ENCODE results near the gene RAG2. TPM values are rescaled to one million over a fixed set of nuclear protein-coding genes. Genes with fewer than 3 reads are reported as not detected.

RAG2 gene
- total and polyA plus RNA-seq, 10 of the 15 experiments (the other 5 are each of a cell fraction or from before 2014, with no cell fraction given): not detected

DNA sequence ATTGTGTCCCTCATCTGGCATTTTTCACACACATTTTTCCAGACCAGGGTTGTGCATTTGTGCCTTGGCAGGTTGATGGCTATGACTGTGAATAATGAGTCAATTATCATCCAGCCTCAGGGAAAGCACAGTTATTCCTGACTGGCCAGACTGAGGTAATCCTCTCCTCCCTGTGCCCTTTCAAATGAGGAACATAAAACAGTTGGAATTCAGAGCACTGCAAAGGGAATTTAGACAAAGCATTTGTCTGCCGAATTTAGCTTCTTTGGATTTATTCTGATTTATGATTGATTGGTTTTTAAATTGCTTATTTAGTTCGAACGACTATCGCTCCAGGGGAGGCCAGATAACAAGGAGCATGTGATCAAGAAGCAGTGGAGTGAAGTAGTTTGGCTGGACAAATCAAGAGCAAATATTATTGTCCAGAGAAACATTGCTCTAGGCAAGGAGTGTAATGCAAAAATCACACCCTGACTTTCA lies 30.8 kb upstream of the RAG2 start:
- Histone ChIP-seq H4K20me1 (ENCODE audit: control insufficient read depth, insufficient read depth) (no peaks in the 10 kb centered on the region), H3K9ac (ENCODE audit: control insufficient read depth, insufficient read depth, low read length) (no peak overlapping the region), H2AFZ (ENCODE audit: control insufficient read depth, low read depth, low read length) (no peak overlapping the region), H3K27me3 (replicated peaks in 1 of 2; ENCODE audit: control insufficient read depth in 2 of 2, insufficient read depth in 2 of 2, low read length in 1 of 2) (no peaks in the 10 kb centered on the region), H3K4me3 (no peak overlapping the region), H3K79me2 (ENCODE audit: control insufficient read depth, insufficient read depth, low read length) (no peaks in the 10 kb centered on the region), H3K9me3 (replicated peaks; ENCODE audit: control insufficient read depth, insufficient read depth, low read length) (no peaks in the 10 kb centered on the region), H3K27ac (ENCODE audit: control insufficient read depth, insufficient read depth) (no peak overlapping the region), H3K4me2 (ENCODE audit: control insufficient read depth, insufficient read depth) (no peak overlapping the region), H3K4me1 (ENCODE audit: control insufficient read depth, insufficient read depth, low read length) (no peaks in the 10 kb centered on the region), H3K36me3 (ENCODE audit: control insufficient read depth in 2 of 2, insufficient read depth in 2 of 2, low read length in 1 of 2) (no peaks in the 10 kb centered on the region)
- in situ Hi-C loops (cut with MboI) (no loop called here), intact Hi-C loops (cut with micrococcal nuclease; ENCODE audit: unreplicated experiment) (no loop called here)
- ChIA-PET CTCF (interaction anchor here (1.3 kb wide), 1 partner anchor 65 kb away, joined by 3 read pairs; no protein-coding TSS in a partner anchor), RAD21 (ENCODE audit: unreplicated experiment) (no interaction called here), SMC1A (ENCODE audit: uncharacterized antibody, unreplicated experiment) (interaction anchor here (0.8 kb wide), 1 partner anchor 11 kb away, joined by 3 read pairs; no protein-coding TSS in a partner anchor), POLR2A (no interaction called here)
- WGBS (ENCODE audit: insufficient coverage, insufficient replicate concordance, low lambda C conversion rate, missing lambda C conversion rate): 68% methylated on average over 4 of the region's 4 CpGs
- TF ChIP-seq, protein P1, sequence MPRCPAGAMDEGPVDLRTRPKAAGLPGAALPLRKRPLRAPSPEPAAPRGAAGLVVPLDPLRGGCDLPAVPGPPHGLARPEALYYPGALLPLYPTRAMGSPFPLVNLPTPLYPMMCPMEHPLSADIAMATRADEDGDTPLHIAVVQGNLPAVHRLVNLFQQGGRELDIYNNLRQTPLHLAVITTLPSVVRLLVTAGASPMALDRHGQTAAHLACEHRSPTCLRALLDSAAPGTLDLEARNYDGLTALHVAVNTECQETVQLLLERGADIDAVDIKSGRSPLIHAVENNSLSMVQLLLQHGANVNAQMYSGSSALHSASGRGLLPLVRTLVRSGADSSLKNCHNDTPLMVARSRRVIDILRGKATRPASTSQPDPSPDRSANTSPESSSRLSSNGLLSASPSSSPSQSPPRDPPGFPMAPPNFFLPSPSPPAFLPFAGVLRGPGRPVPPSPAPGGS (IDR thresholded peaks at IDR 0.05; ENCODE audit: borderline replicate concordance, insufficient read depth, low read depth, low read length, poor library complexity, severe bottlenecking): no peak
- TF ChIP-seq ZNF24 (IDR thresholded peaks at IDR 0.05) (no peak), ATF7 (IDR thresholded peaks at IDR 0.05; ENCODE audit: low read depth) (no peak)
- no peak for DNase-seq (ENCODE audit: low read depth, low spot score)
- no TSS peak for BruUV-seq (replicated peaks)
- no peak for ATAC-seq
- no peak for FAIRE-seq

DNA sequence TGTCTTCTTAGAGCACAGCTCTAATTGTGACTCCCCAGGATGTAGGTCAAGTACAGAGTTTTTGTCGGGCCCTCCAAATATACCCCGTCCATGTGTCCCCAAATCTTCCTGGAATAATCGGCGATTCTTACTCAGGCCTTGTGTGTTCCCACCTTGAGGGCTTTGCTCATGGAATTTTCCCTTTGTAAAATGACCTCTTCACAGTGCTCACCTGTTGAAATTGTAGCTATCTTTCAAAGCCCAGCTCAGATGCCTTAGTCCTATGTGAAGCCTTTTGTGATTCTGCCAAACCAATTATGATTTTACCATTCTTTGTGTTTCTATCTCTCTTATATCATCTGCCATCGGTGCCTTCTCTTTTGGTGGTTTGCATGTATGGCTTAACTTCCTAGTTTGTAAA lies 30.1 kb upstream of the RAG2 start:
- CTCF ChIA-PET: interaction anchor here (0.6 to 1.3 kb wide), 2 partner anchors 64 to 1889 kb away, joined by 3 read pairs; no protein-coding TSS in a partner anchor
- no peak for TF ChIP-seq DPF2 (IDR thresholded peaks at IDR 0.05)
- no peak for TF ChIP-seq TARDBP (IDR thresholded peaks at IDR 0.05; ENCODE audit: borderline replicate concordance)
- TF ChIP-seq, protein P2, sequence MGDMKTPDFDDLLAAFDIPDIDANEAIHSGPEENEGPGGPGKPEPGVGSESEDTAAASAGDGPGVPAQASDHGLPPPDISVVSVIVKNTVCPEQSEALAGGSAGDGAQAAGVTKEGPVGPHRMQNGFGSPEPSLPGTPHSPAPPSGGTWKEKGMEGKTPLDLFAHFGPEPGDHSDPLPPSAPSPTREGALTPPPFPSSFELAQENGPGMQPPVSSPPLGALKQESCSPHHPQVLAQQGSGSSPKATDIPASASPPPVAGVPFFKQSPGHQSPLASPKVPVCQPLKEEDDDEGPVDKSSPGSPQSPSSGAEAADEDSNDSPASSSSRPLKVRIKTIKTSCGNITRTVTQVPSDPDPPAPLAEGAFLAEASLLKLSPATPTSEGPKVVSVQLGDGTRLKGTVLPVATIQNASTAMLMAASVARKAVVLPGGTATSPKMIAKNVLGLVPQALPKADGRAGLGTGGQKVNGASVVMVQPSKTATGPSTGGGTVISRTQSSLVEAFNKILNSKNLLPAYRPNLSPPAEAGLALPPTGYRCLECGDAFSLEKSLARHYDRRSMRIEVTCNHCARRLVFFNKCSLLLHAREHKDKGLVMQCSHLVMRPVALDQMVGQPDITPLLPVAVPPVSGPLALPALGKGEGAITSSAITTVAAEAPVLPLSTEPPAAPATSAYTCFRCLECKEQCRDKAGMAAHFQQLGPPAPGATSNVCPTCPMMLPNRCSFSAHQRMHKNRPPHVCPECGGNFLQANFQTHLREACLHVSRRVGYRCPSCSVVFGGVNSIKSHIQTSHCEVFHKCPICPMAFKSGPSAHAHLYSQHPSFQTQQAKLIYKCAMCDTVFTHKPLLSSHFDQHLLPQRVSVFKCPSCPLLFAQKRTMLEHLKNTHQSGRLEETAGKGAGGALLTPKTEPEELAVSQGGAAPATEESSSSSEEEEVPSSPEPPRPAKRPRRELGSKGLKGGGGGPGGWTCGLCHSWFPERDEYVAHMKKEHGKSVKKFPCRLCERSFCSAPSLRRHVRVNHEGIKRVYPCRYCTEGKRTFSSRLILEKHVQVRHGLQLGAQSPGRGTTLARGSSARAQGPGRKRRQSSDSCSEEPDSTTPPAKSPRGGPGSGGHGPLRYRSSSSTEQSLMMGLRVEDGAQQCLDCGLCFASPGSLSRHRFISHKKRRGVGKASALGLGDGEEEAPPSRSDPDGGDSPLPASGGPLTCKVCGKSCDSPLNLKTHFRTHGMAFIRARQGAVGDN (IDR thresholded peaks at IDR 0.05): no peak

More for the DNA sequence above, 30.1 kb upstream of the RAG2 start:
- no peak overlapping the region for H3K4me3 ChIP-seq
- BruUV-seq (replicated peaks): no TSS peak
- ATAC-seq: no peak
- intact Hi-C loops (cut with micrococcal nuclease; ENCODE audit: unreplicated experiment): no loop called here
- 39% methylated on average over 5 of the region's 5 CpGs for WGBS (ENCODE audit: insufficient coverage, insufficient replicate concordance, low lambda C conversion rate, missing lambda C conversion rate)
- no peak overlapping the region for H3K27ac ChIP-seq (ENCODE audit: control insufficient read depth, insufficient read depth)
- POLR2A ChIA-PET: no interaction called here
- in situ Hi-C loops (cut with MboI): no loop called here
- H3K27me3 ChIP-seq (replicated peaks in 1 of 2; ENCODE audit: control insufficient read depth in 2 of 2, insufficient read depth in 2 of 2, low read length in 1 of 2): no peaks in the 10 kb centered on the region; a peak in 1 of 4 replicates
- H3K9ac ChIP-seq (ENCODE audit: control insufficient read depth, insufficient read depth, low read length): no peak overlapping the region
- H4K20me1 ChIP-seq (ENCODE audit: control insufficient read depth, insufficient read depth): no peaks in the 10 kb centered on the region
- H3K36me3 ChIP-seq (ENCODE audit: control insufficient read depth in 2 of 2, insufficient read depth in 2 of 2, low read length in 1 of 2): no peaks in the 10 kb centered on the region
- RAD21 ChIA-PET (ENCODE audit: unreplicated experiment): no interaction called here
- no peak for DNase-seq (ENCODE audit: low read depth, low spot score)
- no peaks in the 10 kb centered on the region for H3K4me1 ChIP-seq (ENCODE audit: control insufficient read depth, insufficient read depth, low read length)
- no peak overlapping the region for H2AFZ ChIP-seq (ENCODE audit: control insufficient read depth, low read depth, low read length)
- FAIRE-seq: no peak
- no peaks in the 10 kb centered on the region for H3K79me2 ChIP-seq (ENCODE audit: control insufficient read depth, insufficient read depth, low read length)
- no peak overlapping the region for H3K4me2 ChIP-seq (ENCODE audit: control insufficient read depth, insufficient read depth)
- SMC1A ChIA-PET (ENCODE audit: uncharacterized antibody, unreplicated experiment): interaction anchor here (0.8 kb wide), 1 partner anchor 10 kb away, joined by 3 read pairs; no protein-coding TSS in a partner anchor
- H3K9me3 ChIP-seq (replicated peaks; ENCODE audit: control insufficient read depth, insufficient read depth, low read length): no peaks in the 10 kb centered on the region
